GM12878 (cell line): ENCODE data around the gene TMEM161A. TPM values are rescaled to one million over a fixed set of nuclear protein-coding genes. Genes with fewer than 3 reads are reported as not detected.

Experiments used
- polyA plus RNA-seq, 11 experiments: library from polyadenylated mRNA; depleted of rRNA in 4 of 11; unstranded in 6 of 11; stranded (reverse) in 5 of 11; fragments of >200 nt; fragmentation: Nextera tagmentation in 4 of 11; fragmentation: Illumina TruSeq in 1 of 11; extraction: Ambion mirVana in 4 of 11; extraction: Trizol in 1 of 11; gene quantifications; 1 replicate in 1 of 11; 2 replicates in 10 of 11; pipeline versions ENCODE4 v1.2.1 to v1.2.3, GENCODE V29; 2011 to 2016; ENCODE audit warnings: inconsistent platforms in 2 of 11, missing spikeins in 2 of 11, low read depth in 1 of 11
- total RNA-seq, 4 experiments: library from RNA; depleted of rRNA in 3 of 4; stranded (reverse); fragments of >200 nt in 3 of 4; fragmentation: Illumina TruSeq in 1 of 4; extraction: Trizol in 1 of 4; gene quantifications; 2 replicates each; pipeline versions ENCODE4 v1.2.1 to v1.2.3, GENCODE V29; 2013 to 2021

TMEM161A gene
- total and polyA plus RNA-seq, 10 of the 15 experiments (the other 5 are each of a cell fraction or from before 2014, with no cell fraction given) = 1.1 to 37.1 (median 19.0) TPM

Other genes starting within 250 kb of the TMEM161A start
Only the 7 nearest of the 15 such genes appear.
- gene ARMC6, start 104.9 kb downstream of the TMEM161A start, total RNA-seq (2014; rRNA removed) = 54.6 and 64.4 TPM in 2 replicates
- 22.8 and 27.1 TPM in 2 replicates for gene ARMC6, start 104.9 kb downstream of the TMEM161A start, total RNA-seq (2014; rRNA removed; fragmentation: Illumina TruSeq; extraction: Trizol)
- 45.3 and 53.9 TPM in 2 replicates for gene ARMC6, start 104.9 kb downstream of the TMEM161A start, total RNA-seq (2021)
- gene ARMC6, start 104.9 kb downstream of the TMEM161A start, polyA plus RNA-seq (2011; rRNA removed) = 20.0 and 26.5 TPM in 2 replicates
- gene ARMC6, start 104.9 kb downstream of the TMEM161A start, polyA plus RNA-seq (2014; fragmentation: Illumina TruSeq; extraction: Trizol) = 15.8 and 32.4 TPM in 2 replicates
- 1 to 10 TPM; 1.1 to 2.6 TPM for gene ARMC6, start 104.9 kb downstream of the TMEM161A start, polyA plus RNA-seq (2014; fragmentation: Nextera tagmentation; extraction: Ambion mirVana)
- gene ARMC6, start 104.9 kb downstream of the TMEM161A start, polyA plus RNA-seq (2014; rRNA removed) = 50.8 and 53.5 TPM in 2 replicates
- 10 to 100 TPM; 54.3 to 59.1 TPM for gene ARMC6, start 104.9 kb downstream of the TMEM161A start, polyA plus RNA-seq (2016; fragmentation: Nextera tagmentation; extraction: Ambion mirVana)
- 8.0 and 10.4 TPM in 2 replicates for gene SLC25A42, start 74.5 kb downstream of the TMEM161A start, total RNA-seq (2014; rRNA removed)
- 5.2 and 7.0 TPM in 2 replicates for gene SLC25A42, start 74.5 kb downstream of the TMEM161A start, total RNA-seq (2014; rRNA removed; fragmentation: Illumina TruSeq; extraction: Trizol)
- 17.0 and 17.2 TPM in 2 replicates for gene SLC25A42, start 74.5 kb downstream of the TMEM161A start, total RNA-seq (2021)
- 3.6 and 5.9 TPM in 2 replicates for gene SLC25A42, start 74.5 kb downstream of the TMEM161A start, polyA plus RNA-seq (2011; rRNA removed)
- gene SLC25A42, start 74.5 kb downstream of the TMEM161A start, polyA plus RNA-seq (2014; fragmentation: Illumina TruSeq; extraction: Trizol) = 4.2 and 8.8 TPM in 2 replicates
- 1 to 10 TPM in 1 of 2 experiments, under 1 TPM in 1; 0.24 to 1.5 TPM for gene SLC25A42, start 74.5 kb downstream of the TMEM161A start, polyA plus RNA-seq (2014; fragmentation: Nextera tagmentation; extraction: Ambion mirVana)
- gene SLC25A42, start 74.5 kb downstream of the TMEM161A start, polyA plus RNA-seq (2014; rRNA removed) = 14.5 and 18.0 TPM in 2 replicates
- gene SLC25A42, start 74.5 kb downstream of the TMEM161A start, polyA plus RNA-seq (2016; fragmentation: Nextera tagmentation; extraction: Ambion mirVana) = 10 to 100 TPM; 17.4 to 19.2 TPM
- 13.6 and 17.9 TPM in 2 replicates for gene MEF2B, start 31.8 kb upstream of the TMEM161A start, total RNA-seq (2014; rRNA removed)
- 6.4 and 7.6 TPM in 2 replicates for gene MEF2B, start 31.8 kb upstream of the TMEM161A start, total RNA-seq (2014; rRNA removed; fragmentation: Illumina TruSeq; extraction: Trizol)
- gene MEF2B, start 31.8 kb upstream of the TMEM161A start, total RNA-seq (2021) = 33.0 and 36.6 TPM in 2 replicates
- gene MEF2B, start 31.8 kb upstream of the TMEM161A start, polyA plus RNA-seq (2011; rRNA removed) = 0.69 and 1.8 TPM in 2 replicates
- 4.2 and 10.0 TPM in 2 replicates for gene MEF2B, start 31.8 kb upstream of the TMEM161A start, polyA plus RNA-seq (2014; fragmentation: Illumina TruSeq; extraction: Trizol)
- under 1 TPM; 0.09 to 0.21 TPM for gene MEF2B, start 31.8 kb upstream of the TMEM161A start, polyA plus RNA-seq (2014; fragmentation: Nextera tagmentation; extraction: Ambion mirVana)
- 22.7 and 33.8 TPM in 2 replicates for gene MEF2B, start 31.8 kb upstream of the TMEM161A start, polyA plus RNA-seq (2014; rRNA removed)
- 10 to 100 TPM in 1 of 2 experiments, 1 to 10 TPM in 1; 7.8 to 11.3 TPM for gene MEF2B, start 31.8 kb upstream of the TMEM161A start, polyA plus RNA-seq (2016; fragmentation: Nextera tagmentation; extraction: Ambion mirVana)
- 31.1 and 33.5 TPM in 2 replicates for gene BORCS8, start 53.7 kb upstream of the TMEM161A start, total RNA-seq (2014; rRNA removed)
- gene BORCS8, start 53.7 kb upstream of the TMEM161A start, total RNA-seq (2014; rRNA removed; fragmentation: Illumina TruSeq; extraction: Trizol) = 14.9 TPM in 2 replicates
- gene BORCS8, start 53.7 kb upstream of the TMEM161A start, total RNA-seq (2021) = 25.8 and 27.1 TPM in 2 replicates
- gene BORCS8, start 53.7 kb upstream of the TMEM161A start, polyA plus RNA-seq (2011; rRNA removed) = 5.3 and 13.7 TPM in 2 replicates
- gene BORCS8, start 53.7 kb upstream of the TMEM161A start, polyA plus RNA-seq (2014; fragmentation: Illumina TruSeq; extraction: Trizol) = 8.6 and 19.6 TPM in 2 replicates
- 1 to 10 TPM; 3.7 to 6.0 TPM for gene BORCS8, start 53.7 kb upstream of the TMEM161A start, polyA plus RNA-seq (2014; fragmentation: Nextera tagmentation; extraction: Ambion mirVana)
- 30.8 and 31.5 TPM in 2 replicates for gene BORCS8, start 53.7 kb upstream of the TMEM161A start, polyA plus RNA-seq (2014; rRNA removed)
- 10 to 100 TPM; 39.0 to 40.3 TPM for gene BORCS8, start 53.7 kb upstream of the TMEM161A start, polyA plus RNA-seq (2016; fragmentation: Nextera tagmentation; extraction: Ambion mirVana)
- gene RFXANK, start 53.8 kb upstream of the TMEM161A start, total RNA-seq (2014; rRNA removed) = 98.3 and 125 TPM in 2 replicates
- 81.0 and 88.1 TPM in 2 replicates for gene RFXANK, start 53.8 kb upstream of the TMEM161A start, total RNA-seq (2014; rRNA removed; fragmentation: Illumina TruSeq; extraction: Trizol)
- 113 and 118 TPM in 2 replicates for gene RFXANK, start 53.8 kb upstream of the TMEM161A start, total RNA-seq (2021)
- gene RFXANK, start 53.8 kb upstream of the TMEM161A start, polyA plus RNA-seq (2011; rRNA removed) = 35.0 and 73.8 TPM in 2 replicates
- 40.2 and 89.4 TPM in 2 replicates for gene RFXANK, start 53.8 kb upstream of the TMEM161A start, polyA plus RNA-seq (2014; fragmentation: Illumina TruSeq; extraction: Trizol)
- gene RFXANK, start 53.8 kb upstream of the TMEM161A start, polyA plus RNA-seq (2014; fragmentation: Nextera tagmentation; extraction: Ambion mirVana) = 10 to 100 TPM; 70.8 TPM
- gene RFXANK, start 53.8 kb upstream of the TMEM161A start, polyA plus RNA-seq (2014; rRNA removed) = 102 and 126 TPM in 2 replicates
- 100 to 1,000 TPM; 108 to 119 TPM for gene RFXANK, start 53.8 kb upstream of the TMEM161A start, polyA plus RNA-seq (2016; fragmentation: Nextera tagmentation; extraction: Ambion mirVana)
- 22.4 and 23.9 TPM in 2 replicates for gene NR2C2AP, start 64.9 kb upstream of the TMEM161A start, total RNA-seq (2014; rRNA removed)
- 19.7 and 22.5 TPM in 2 replicates for gene NR2C2AP, start 64.9 kb upstream of the TMEM161A start, total RNA-seq (2014; rRNA removed; fragmentation: Illumina TruSeq; extraction: Trizol)
- 27.8 and 28.5 TPM in 2 replicates for gene NR2C2AP, start 64.9 kb upstream of the TMEM161A start, total RNA-seq (2021)
- 13.0 and 22.0 TPM in 2 replicates for gene NR2C2AP, start 64.9 kb upstream of the TMEM161A start, polyA plus RNA-seq (2011; rRNA removed)
- gene NR2C2AP, start 64.9 kb upstream of the TMEM161A start, polyA plus RNA-seq (2014; fragmentation: Illumina TruSeq; extraction: Trizol) = 13.6 and 21.5 TPM in 2 replicates
- gene NR2C2AP, start 64.9 kb upstream of the TMEM161A start, polyA plus RNA-seq (2014; fragmentation: Nextera tagmentation; extraction: Ambion mirVana) = 10 to 100 TPM; 43.3 to 44.8 TPM
- 31.0 and 33.7 TPM in 2 replicates for gene NR2C2AP, start 64.9 kb upstream of the TMEM161A start, polyA plus RNA-seq (2014; rRNA removed)
- 10 to 100 TPM; 28.4 to 29.0 TPM for gene NR2C2AP, start 64.9 kb upstream of the TMEM161A start, polyA plus RNA-seq (2016; fragmentation: Nextera tagmentation; extraction: Ambion mirVana)
- 0.11 and 0.34 TPM in 2 replicates for gene NCAN, start 73.5 kb upstream of the TMEM161A start, total RNA-seq (2014; rRNA removed)
- gene NCAN, start 73.5 kb upstream of the TMEM161A start, total RNA-seq (2014; rRNA removed; fragmentation: Illumina TruSeq; extraction: Trizol) = 0.09 and 0.14 TPM in 2 replicates
- gene NCAN, start 73.5 kb upstream of the TMEM161A start, total RNA-seq (2021) = 0.10 and 0.16 TPM in 2 replicates
- gene NCAN, start 73.5 kb upstream of the TMEM161A start, polyA plus RNA-seq (2011; rRNA removed) = 0.12 and 0.13 TPM in 2 replicates
- gene NCAN, start 73.5 kb upstream of the TMEM161A start, polyA plus RNA-seq (2014; fragmentation: Illumina TruSeq; extraction: Trizol) = 0.26 TPM in 1 of 2 replicates, not detected in the other
- gene NCAN, start 73.5 kb upstream of the TMEM161A start, polyA plus RNA-seq (2014; fragmentation: Nextera tagmentation; extraction: Ambion mirVana) = under 1 TPM in 1 of 2 experiments, not detected in 1; 0.02 TPM
- 0.19 and 0.51 TPM in 2 replicates for gene NCAN, start 73.5 kb upstream of the TMEM161A start, polyA plus RNA-seq (2014; rRNA removed)
- under 1 TPM; 0.12 to 0.20 TPM for gene NCAN, start 73.5 kb upstream of the TMEM161A start, polyA plus RNA-seq (2016; fragmentation: Nextera tagmentation; extraction: Ambion mirVana)